ENCODE results near the gene HYAL3. TPM values are rescaled to one million over a fixed set of nuclear protein-coding genes. Genes with fewer than 3 reads are reported as not detected.
A peak's percentile ranks its signal among the peaks of the same experiment; 100 is the strongest.

Gene HYAL3
- total and polyA plus RNA-seq, 7 donors, result 0.60 to 8.3 (median 3.3) TPM

DNA sequence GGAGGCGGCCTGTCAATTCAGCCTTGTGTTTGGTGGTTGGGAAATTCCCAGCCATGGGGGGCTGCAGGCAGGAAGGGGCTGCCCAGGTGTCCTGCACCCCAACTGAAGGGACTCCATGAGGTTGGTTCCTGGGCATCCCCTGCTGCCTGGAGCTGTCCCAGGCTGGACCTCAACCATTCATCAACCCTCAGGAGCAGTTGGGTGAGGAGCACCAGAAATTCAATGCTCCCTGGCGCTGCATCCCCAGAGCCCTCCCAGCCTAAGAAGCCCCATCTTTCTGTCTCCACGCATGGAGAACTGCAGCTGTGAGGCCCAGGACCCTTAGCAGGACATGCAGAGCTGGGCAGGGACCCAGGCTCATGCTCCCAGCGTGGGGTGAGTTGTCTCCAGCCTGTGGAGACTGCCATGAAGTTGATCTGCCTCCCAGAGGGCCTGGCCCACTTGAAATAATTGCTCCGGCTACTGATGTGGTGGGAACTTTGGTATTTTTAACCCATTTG lies 38.2 kb downstream of the HYAL3 start:
- DNase-seq, result no peak
- peaks cover 0 to 56% (median 46%) of the 10 kb centered on the region in 4 donors for H3K4me1 ChIP-seq
- peak overlapping the region; percentile 93 to 99 (median 99) for H3K27ac ChIP-seq
- H3K36me3 ChIP-seq, result peaks cover 20 to 35% (median 25%) of the 10 kb centered on the region in 4 donors
- H3K27me3 ChIP-seq, result no peaks in the 10 kb centered on the region
- TF ChIP-seq, protein P1, sequence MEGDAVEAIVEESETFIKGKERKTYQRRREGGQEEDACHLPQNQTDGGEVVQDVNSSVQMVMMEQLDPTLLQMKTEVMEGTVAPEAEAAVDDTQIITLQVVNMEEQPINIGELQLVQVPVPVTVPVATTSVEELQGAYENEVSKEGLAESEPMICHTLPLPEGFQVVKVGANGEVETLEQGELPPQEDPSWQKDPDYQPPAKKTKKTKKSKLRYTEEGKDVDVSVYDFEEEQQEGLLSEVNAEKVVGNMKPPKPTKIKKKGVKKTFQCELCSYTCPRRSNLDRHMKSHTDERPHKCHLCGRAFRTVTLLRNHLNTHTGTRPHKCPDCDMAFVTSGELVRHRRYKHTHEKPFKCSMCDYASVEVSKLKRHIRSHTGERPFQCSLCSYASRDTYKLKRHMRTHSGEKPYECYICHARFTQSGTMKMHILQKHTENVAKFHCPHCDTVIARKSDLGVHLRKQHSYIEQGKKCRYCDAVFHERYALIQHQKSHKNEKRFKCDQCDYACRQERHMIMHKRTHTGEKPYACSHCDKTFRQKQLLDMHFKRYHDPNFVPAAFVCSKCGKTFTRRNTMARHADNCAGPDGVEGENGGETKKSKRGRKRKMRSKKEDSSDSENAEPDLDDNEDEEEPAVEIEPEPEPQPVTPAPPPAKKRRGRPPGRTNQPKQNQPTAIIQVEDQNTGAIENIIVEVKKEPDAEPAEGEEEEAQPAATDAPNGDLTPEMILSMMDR (IDR thresholded peaks at IDR 0.05), result no peak
- no peak for TF ChIP-seq EP300 (IDR thresholded peaks at IDR 0.05)
- TF ChIP-seq POLR2A (IDR thresholded peaks at IDR 0.05), result no peak
- TF ChIP-seq POLR2AphosphoS5 (IDR thresholded peaks at IDR 0.05), result no peak
- intact Hi-C loops (cut with DNase I), result loop anchor here (1.0 to 5.0 kb wide), 2 partner anchors 12 to 66 kb away; partner anchors contain the start of gene TUSC2
- H3K9me3 ChIP-seq, result no peaks in the 10 kb centered on the region
- peak overlapping the region in 3 of 4 donors; percentile 53 to 73 (median 72) for H3K4me3 ChIP-seq
- WGBS, 2 donors, result 81 to 88% methylated on average over 5 of the region's 5 CpGs

DNA sequence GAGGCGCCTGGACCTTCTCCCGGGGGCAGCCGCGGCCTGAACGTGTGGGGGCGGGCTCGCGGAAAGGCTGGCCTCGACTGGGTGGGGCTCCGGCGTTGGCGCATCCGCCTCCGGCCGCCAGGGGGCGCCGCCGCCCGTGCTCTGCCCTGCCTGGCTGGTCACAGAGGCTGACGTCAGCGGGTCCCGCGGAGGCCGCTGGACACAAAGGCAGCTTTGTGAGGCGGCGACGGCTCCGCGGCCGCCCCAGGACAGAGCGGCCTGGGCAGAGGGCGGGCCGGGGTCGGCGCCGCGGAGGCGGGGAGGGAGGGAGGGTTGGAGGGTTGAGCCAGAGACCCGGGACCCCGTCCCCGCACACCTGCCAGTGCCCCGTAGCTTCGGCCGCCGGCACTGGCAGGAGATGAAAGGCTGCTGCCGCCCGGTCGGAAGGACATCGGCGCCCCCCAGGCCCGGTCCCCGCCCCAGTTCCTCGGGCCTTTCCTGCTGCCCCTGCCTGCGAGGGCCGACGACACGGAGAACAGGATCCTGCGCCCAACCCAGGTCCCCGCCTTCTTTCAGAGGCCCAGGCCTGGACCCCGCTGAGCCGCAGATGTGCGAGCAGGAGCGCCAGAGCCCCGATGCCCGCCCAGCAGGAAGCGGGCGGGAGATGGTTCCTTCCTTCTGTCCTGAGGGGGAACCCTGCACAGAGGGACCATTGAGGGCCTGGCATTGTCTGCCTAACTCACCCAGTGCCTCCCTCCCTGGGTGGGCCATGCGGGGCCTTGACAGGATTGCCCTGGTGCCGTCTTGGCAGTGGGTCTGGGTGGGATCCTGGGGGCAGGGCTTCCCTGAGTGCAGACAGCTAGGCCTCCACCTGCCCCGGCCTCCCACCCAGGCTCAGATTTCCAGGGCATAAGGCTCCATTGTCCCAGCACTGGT lies 38.9 kb downstream of the HYAL3 start:
- intact Hi-C loops (cut with DNase I), result loop anchor here (1.0 to 5.0 kb wide), 2 partner anchors 13 to 67 kb away; partner anchors contain the start of gene TUSC2
- Histone ChIP-seq H3K36me3 (peaks cover 20 to 42% (median 25%) of the 10 kb centered on the region in 4 donors), H3K4me1 (peaks cover 4 to 52% (median 39%) of the 10 kb centered on the region in 4 donors), H3K27ac (peak overlapping the region; percentile 93 to 99 (median 99)), H3K9me3 (no peaks in the 10 kb centered on the region), H3K27me3 (no peaks in the 10 kb centered on the region), H3K4me3 (peak overlapping the region; percentile 53 to 73 (median 67))
- peak; percentile 97 for DNase-seq
- TF ChIP-seq POLR2A (IDR thresholded peaks at IDR 0.05), result peak in 1 of 2 donors; percentile 30
- no peak for TF ChIP-seq EP300 (IDR thresholded peaks at IDR 0.05)
- TF ChIP-seq, protein P1 (IDR thresholded peaks at IDR 0.05), result peak; percentile 92 to 99 (median 96)
- TF ChIP-seq POLR2AphosphoS5 (IDR thresholded peaks at IDR 0.05), result peak; percentile 74 to 90 (median 84)
- WGBS, 2 donors, result 1 to 2% methylated on average over 70 of the region's 70 CpGs

DNA sequence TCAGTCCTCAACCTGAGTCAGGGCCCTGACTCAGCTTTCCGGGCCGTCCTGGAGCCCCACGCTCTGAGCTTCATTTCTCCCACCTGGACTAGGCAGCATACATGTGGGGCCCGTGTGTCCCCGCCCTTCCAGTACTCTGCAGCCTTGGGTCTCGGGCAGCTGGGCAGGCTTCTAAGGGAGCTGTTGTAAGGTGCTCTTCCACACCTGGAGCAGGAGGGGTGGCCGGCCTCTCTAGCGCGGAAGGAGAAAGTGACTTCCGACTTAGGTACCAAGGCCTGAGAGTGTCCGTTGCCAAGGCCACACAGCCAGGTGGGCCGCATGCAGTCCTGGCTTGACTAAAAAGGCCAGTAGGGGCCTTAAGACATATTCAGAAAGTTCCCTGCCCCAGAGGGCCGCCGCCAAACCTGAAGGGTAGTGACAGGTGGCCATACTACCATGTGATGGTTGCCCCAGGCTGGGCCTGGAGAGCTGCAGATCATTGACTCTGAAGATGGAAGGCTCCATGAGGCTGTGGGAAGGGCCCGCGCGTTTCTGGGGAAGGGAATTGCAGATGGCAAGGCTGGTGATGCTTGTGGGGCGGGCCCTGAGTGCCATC lies 39.7 kb downstream of the HYAL3 start:
- Histone ChIP-seq H3K4me3 (peak overlapping the region in 3 of 4 donors; percentile 53 to 73 (median 72)), H3K27me3 (no peaks in the 10 kb centered on the region), H3K27ac (peak overlapping the region; percentile 93 to 99 (median 99)), H3K4me1 (peaks cover 4 to 52% (median 33%) of the 10 kb centered on the region in 4 donors), H3K36me3 (peaks cover 20 to 50% (median 31%) of the 10 kb centered on the region in 4 donors), H3K9me3 (no peaks in the 10 kb centered on the region)
- intact Hi-C loops (cut with DNase I), result loop anchor here (1.0 to 5.0 kb wide), 2 partner anchors 14 to 68 kb away; partner anchors contain the start of gene TUSC2
- peak; percentile 74 for DNase-seq
- WGBS, 2 donors, result 58 to 61% methylated on average over 18 of the region's 18 CpGs
- TF ChIP-seq POLR2AphosphoS5 (IDR thresholded peaks at IDR 0.05), result no peak
- no peak for TF ChIP-seq EP300 (IDR thresholded peaks at IDR 0.05)
- no peak for TF ChIP-seq POLR2A (IDR thresholded peaks at IDR 0.05)
- TF ChIP-seq, protein P1 (IDR thresholded peaks at IDR 0.05), result no peak

DNA sequence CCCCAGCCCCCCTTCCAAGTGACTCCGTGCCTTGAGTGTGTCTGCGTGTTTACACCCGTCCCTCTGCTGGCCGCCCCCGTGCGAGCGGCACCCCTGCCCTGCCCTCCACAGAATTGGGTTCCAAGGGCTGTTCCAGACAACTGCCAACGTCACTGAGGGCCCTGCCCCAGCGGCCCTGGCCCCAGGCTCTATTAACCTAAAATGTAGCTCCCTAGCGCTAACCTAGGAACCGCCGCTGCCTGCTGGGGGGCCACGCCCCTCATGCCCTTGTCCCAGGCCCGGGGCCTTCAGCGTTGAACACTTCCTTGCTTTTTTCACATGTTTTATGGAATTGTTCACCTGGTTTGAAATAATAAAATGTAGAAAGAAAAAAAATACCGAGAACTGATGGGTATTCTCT lies 40.2 kb downstream of the HYAL3 start:
- intact Hi-C loops (cut with DNase I), result no loop called here
- TF ChIP-seq POLR2AphosphoS5 (IDR thresholded peaks at IDR 0.05), result peak in 1 of 4 donors; percentile 5
- TF ChIP-seq POLR2A (IDR thresholded peaks at IDR 0.05), result no peak
- WGBS, 2 donors, result 75 to 81% methylated on average over 16 of the region's 16 CpGs

More for the DNA sequence above, 40.2 kb downstream of the HYAL3 start:
- Histone ChIP-seq H3K9me3 (no peaks in the 10 kb centered on the region), H3K4me1 (peaks cover 4 to 46% (median 29%) of the 10 kb centered on the region in 4 donors), H3K27ac (peak overlapping the region; percentile 93 to 99 (median 99)), H3K4me3 (no peak overlapping the region), H3K27me3 (no peaks in the 10 kb centered on the region), H3K36me3 (peaks cover 20 to 54% (median 34%) of the 10 kb centered on the region in 4 donors)
- DNase-seq, result no peak

Measured in sigmoid colon (tissue), 7 donors.